Measurements from ENCODE around the gene RLF.
"Not testable (repeated sequence)": the region's sequence is repeated elsewhere in the genome, so short reads cannot be mapped to it uniquely, and the experiment has no call there.

RLF gene

GRCh38 chr1:40218333-40218732 lies 57.1 kb downstream of the RLF start:
- no peak for DNase-seq (ENCODE audit: insufficient read length)
- FAIRE-seq, result no peak
- TF ChIP-seq TAF1 (IDR thresholded peaks at IDR 0.05; ENCODE audit: borderline replicate concordance, low read depth, low read length) (no peak), POLR2AphosphoS5 (IDR thresholded peaks at IDR 0.05; ENCODE audit: low read depth, low read length) (no peak), POLR2A (IDR thresholded peaks at IDR 0.05; ENCODE audit: low read depth, low read length) (no peak)

- not testable (repeated sequence) for DNase-seq (ENCODE audit: insufficient read length); FAIRE-seq
Measured at GRCh38 chr1:40221471-40221905, 60.3 kb downstream of the RLF start.

GRCh38 chr1:40221977-40222772 lies 61.0 kb downstream of the RLF start:
- no peak for TF ChIP-seq TAF1 (IDR thresholded peaks at IDR 0.05; ENCODE audit: borderline replicate concordance, low read depth, low read length)
- TF ChIP-seq POLR2A (IDR thresholded peaks at IDR 0.05; ENCODE audit: low read depth, low read length), result no peak
- no peak for TF ChIP-seq POLR2AphosphoS5 (IDR thresholded peaks at IDR 0.05; ENCODE audit: low read depth, low read length)
- no peak for DNase-seq (ENCODE audit: insufficient read length)
- FAIRE-seq, result peak; percentile 27

GRCh38 chr1:40224040-40224439 lies 62.9 kb downstream of the RLF start:
- FAIRE-seq (peak; percentile 27), DNase-seq (ENCODE audit: insufficient read length) (no peak)
- TF ChIP-seq POLR2A (IDR thresholded peaks at IDR 0.05; ENCODE audit: low read depth, low read length), result no peak
- no peak for TF ChIP-seq POLR2AphosphoS5 (IDR thresholded peaks at IDR 0.05; ENCODE audit: low read depth, low read length)
- TF ChIP-seq TAF1 (IDR thresholded peaks at IDR 0.05; ENCODE audit: borderline replicate concordance, low read depth, low read length), result no peak

GRCh38 chr1:40226192-40226591 lies 65.0 kb downstream of the RLF start:
- no peak for TF ChIP-seq POLR2AphosphoS5 (IDR thresholded peaks at IDR 0.05; ENCODE audit: low read depth, low read length)
- no peak for TF ChIP-seq TAF1 (IDR thresholded peaks at IDR 0.05; ENCODE audit: borderline replicate concordance, low read depth, low read length)
- no peak for TF ChIP-seq POLR2A (IDR thresholded peaks at IDR 0.05; ENCODE audit: low read depth, low read length)
- no peak for FAIRE-seq
- DNase-seq (ENCODE audit: insufficient read length), result no peak

GRCh38 chr1:40232444-40232843 lies 71.3 kb downstream of the RLF start:
- FAIRE-seq (peak; percentile 97), DNase-seq (ENCODE audit: insufficient read length) (peak; percentile 25)
- no peak for TF ChIP-seq POLR2A (IDR thresholded peaks at IDR 0.05; ENCODE audit: low read depth, low read length)
- no peak for TF ChIP-seq TAF1 (IDR thresholded peaks at IDR 0.05; ENCODE audit: borderline replicate concordance, low read depth, low read length)
- no peak for TF ChIP-seq POLR2AphosphoS5 (IDR thresholded peaks at IDR 0.05; ENCODE audit: low read depth, low read length)

- DNase-seq (ENCODE audit: insufficient read length) (no peak), FAIRE-seq (no peak)
- TF ChIP-seq TAF1 (IDR thresholded peaks at IDR 0.05; ENCODE audit: borderline replicate concordance, low read depth, low read length), result no peak
- 0 out of 2 replicates have a peak, but pooled peaks have one; percentile 15 for TF ChIP-seq POLR2A (IDR thresholded peaks at IDR 0.05; ENCODE audit: low read depth, low read length)
- 0 out of 2 replicates have a peak, but pooled peaks have one; percentile 37 for TF ChIP-seq POLR2AphosphoS5 (IDR thresholded peaks at IDR 0.05; ENCODE audit: low read depth, low read length)
Measured at GRCh38 chr1:40239626-40240025, 78.4 kb downstream of the RLF start.

GRCh38 chr1:40240390-40240789 lies 79.2 kb downstream of the RLF start:
- TF ChIP-seq POLR2A (IDR thresholded peaks at IDR 0.05; ENCODE audit: low read depth, low read length) (no peak), TAF1 (IDR thresholded peaks at IDR 0.05; ENCODE audit: borderline replicate concordance, low read depth, low read length) (no peak), POLR2AphosphoS5 (IDR thresholded peaks at IDR 0.05; ENCODE audit: low read depth, low read length) (no peak)
- no peak for DNase-seq (ENCODE audit: insufficient read length)
- peak; percentile 38 for FAIRE-seq

- DNase-seq (ENCODE audit: insufficient read length), result no peak
- FAIRE-seq, result no peak
- TF ChIP-seq POLR2A (IDR thresholded peaks at IDR 0.05; ENCODE audit: low read depth, low read length), result no peak
- TF ChIP-seq POLR2AphosphoS5 (IDR thresholded peaks at IDR 0.05; ENCODE audit: low read depth, low read length), result no peak; the same call in 1 of the 2 replicates
- no peak for TF ChIP-seq TAF1 (IDR thresholded peaks at IDR 0.05; ENCODE audit: borderline replicate concordance, low read depth, low read length)
Measured at GRCh38 chr1:40241362-40241761, 80.2 kb downstream of the RLF start.

GRCh38 chr1:40243351-40243750 lies 82.2 kb downstream of the RLF start:
- FAIRE-seq (no peak), DNase-seq (ENCODE audit: insufficient read length) (no peak)

GRCh38 chr1:40244138-40244744 lies 83.1 kb downstream of the RLF start:
- DNase-seq (ENCODE audit: insufficient read length) (no peak), FAIRE-seq (no peak)
- TF ChIP-seq POLR2AphosphoS5 (IDR thresholded peaks at IDR 0.05; ENCODE audit: low read depth, low read length), result no peak
- no peak for TF ChIP-seq TAF1 (IDR thresholded peaks at IDR 0.05; ENCODE audit: borderline replicate concordance, low read depth, low read length)
- TF ChIP-seq POLR2A (IDR thresholded peaks at IDR 0.05; ENCODE audit: low read depth, low read length), result no peak

More at GRCh38 chr1:40243351-40243750, 82.2 kb downstream of the RLF start:
- no peak for TF ChIP-seq TAF1 (IDR thresholded peaks at IDR 0.05; ENCODE audit: borderline replicate concordance, low read depth, low read length)

- no peak for TF ChIP-seq POLR2A (IDR thresholded peaks at IDR 0.05; ENCODE audit: low read depth, low read length)
- TF ChIP-seq POLR2AphosphoS5 (IDR thresholded peaks at IDR 0.05; ENCODE audit: low read depth, low read length), result no peak
- TF ChIP-seq TAF1 (IDR thresholded peaks at IDR 0.05; ENCODE audit: borderline replicate concordance, low read depth, low read length), result no peak
Measured at GRCh38 chr1:40245686-40246085, 84.5 kb downstream of the RLF start.

More at GRCh38 chr1:40245686-40246085, 84.5 kb downstream of the RLF start:
- FAIRE-seq (no peak), DNase-seq (ENCODE audit: insufficient read length) (no peak)

Measured in GM12892 (cell line).